Testis (tissue), 3 donors: ENCODE data around the gene CCDC127. TPM values are rescaled to one million over a fixed set of nuclear protein-coding genes. Genes with fewer than 3 reads are reported as not detected.

ENCODE experiments used
- DNase-seq: peaks from one replicate; pipeline ENCODE4 v3.0.0-alpha.2; 2019
- H3K27ac ChIP-seq, 2 donors: fragments of 200-600 bp; sonication (generic); one replicate each; pipeline ENCODE4 v1.5.1; 2019
- H3K27me3 ChIP-seq: fragments of 200-600 bp; sonication (generic); one replicate; pipeline ENCODE4 v1.5.1; 2019
- H3K36me3 ChIP-seq: fragments of 200-600 bp; sonication (generic); one replicate; pipeline ENCODE4 v1.5.1; 2017; ENCODE audit warnings: low read depth; ENCODE audit errors: missing control alignments
- H3K4me1 ChIP-seq: fragments of 200-600 bp; sonication (generic); one replicate; pipeline ENCODE4 v1.5.1; 2019
- H3K4me3 ChIP-seq, 2 donors: fragments of 200-600 bp; sonication (generic); one replicate each; pipeline ENCODE4 v1.5.1; 2017 to 2019
- H3K9me3 ChIP-seq: fragments of 200-600 bp; sonication (generic); one replicate; pipeline ENCODE4 v1.5.1; 2017
- CTCF ChIP-seq, 3 experiments: fragments of 450-650 bp in 2 of 3; fragments of 200-600 bp in 1 of 3; sonication (generic) in 1 of 3; IDR thresholded peaks; one replicate each; pipeline ENCODE4 v1.5.1; 2016 to 2019; ENCODE audit warnings: antibody characterized with exemption in 3 of 3, mild to moderate bottlenecking in 2 of 3, moderate library complexity in 1 of 3
- POLR2A ChIP-seq: fragments of 450-650 bp; IDR thresholded peaks from one replicate; pipeline ENCODE4 v1.6.1; 2017; ENCODE audit warnings: antibody characterized with exemption, mild to moderate bottlenecking, moderate library complexity
- WGBS, 2 donors: methylation state at CpG; one replicate each; pipeline ENCODE4 v1.1.5; 2018; 5-methylcytosine and 5-hydroxymethylcytosine counted together
- intact Hi-C: fragments of 100-400 bp; cut with DNase I; formaldehyde crosslinking; loops from one replicate; pipeline ENCODE4 v1.15.1; 2023; ENCODE audit warnings: low total_unique reads
- polyA plus RNA-seq: library from polyadenylated mRNA; stranded (reverse); fragments of 350-450 nt; fragmentation: Illumina TruSeq; extraction: RNeasy Lipid Tissue Mini Kit (QIAGEN cat#74804); gene quantifications from one replicate; pipeline ENCODE4 v1.2.3, GENCODE V29; 2014; ENCODE audit warnings: low read depth, low replicate concordance; ENCODE audit not compliant: insufficient read depth
- total RNA-seq, 2 donors: library from RNA; depleted of rRNA; stranded (reverse); fragments of >200 nt; gene quantifications; one replicate each; pipeline ENCODE4 v1.2.3, GENCODE V29; 2016

The CCDC127 gene
- total and polyA plus RNA-seq, 3 donors from 2014 or later = 6.6 to 6.9 (median 6.7) TPM

GRCh38 chr5:191949-192690 is 25.8 kb downstream of the CCDC127 start:
- Histone ChIP-seq H3K4me1 (no peaks in the 10 kb centered on the region), H3K9me3 (no peaks in the 10 kb centered on the region), H3K4me3 (no peak overlapping the region), H3K36me3 (no peaks in the 10 kb centered on the region), H3K27me3 (no peaks in the 10 kb centered on the region), H3K27ac (no peak overlapping the region)
- 69 to 92% methylated on average over 14 to 46 of the region's 46 CpGs for WGBS, 2 donors
- DNase-seq = no peak
- TF ChIP-seq CTCF (IDR thresholded peaks at IDR 0.05) (no peak), POLR2A (no peak)
- intact Hi-C loops = no loop called here

GRCh38 chr5:191036-191948 is 26.7 kb downstream of the CCDC127 start, which contains the start of gene LRRC14B:
LRRC14B (plus strand) TSS chr5:191495; CDS start chr5:191539, 44 bp downstream.
- Histone ChIP-seq H3K27me3 (no peaks in the 10 kb centered on the region), H3K9me3 (no peaks in the 10 kb centered on the region), H3K36me3 (no peaks in the 10 kb centered on the region), H3K4me1 (no peaks in the 10 kb centered on the region), H3K4me3 (no peak within 1 kb of the TSS), H3K27ac (no peak within 1 kb of the TSS)
- intact Hi-C loops = no loop called here
- TF ChIP-seq POLR2A (no peak), CTCF (IDR thresholded peaks at IDR 0.05) (no peak)
- 52 to 67% methylated on average over 9 to 41 of the region's 56 CpGs for WGBS, 2 donors
- DNase-seq = no peak

- no peak for TF ChIP-seq POLR2A
- TF ChIP-seq CTCF (IDR thresholded peaks at IDR 0.05) = no peak
- Histone ChIP-seq H3K36me3 (no peaks in the 10 kb centered on the region), H3K27ac (no peak overlapping the region), H3K4me1 (no peaks in the 10 kb centered on the region), H3K9me3 (no peaks in the 10 kb centered on the region), H3K4me3 (no peak overlapping the region), H3K27me3 (no peaks in the 10 kb centered on the region)
- intact Hi-C loops = no loop called here
- 68 to 75% methylated on average over 7 to 16 of the region's 16 CpGs for WGBS, 2 donors
- no peak for DNase-seq
Observed at GRCh38 chr5:190366-191035, 27.5 kb downstream of the CCDC127 start.

GRCh38 chr5:189976-190365 is 28.0 kb downstream of the CCDC127 start:
- H3K4me1 ChIP-seq = no peaks in the 10 kb centered on the region
- no peaks in the 10 kb centered on the region for H3K27me3 ChIP-seq
- 59 to 63% methylated on average over 11 of the region's 11 CpGs for WGBS, 2 donors
- DNase-seq = no peak
- no peak for TF ChIP-seq CTCF (IDR thresholded peaks at IDR 0.05)
- intact Hi-C loops = no loop called here
- H3K9me3 ChIP-seq = no peaks in the 10 kb centered on the region
- no peak overlapping the region for H3K27ac ChIP-seq
- H3K4me3 ChIP-seq = no peak overlapping the region
- no peaks in the 10 kb centered on the region for H3K36me3 ChIP-seq
